Stimulated activated naive CD4-positive, alpha-beta T cell treated with Interleukin-2 at 50 U/mL for 16 hours (primary cell): Measurements from ENCODE around the gene ADCY3.

Source experiments
- DNase-seq: peaks from one replicate; lab custom pipeline; 2025; lab: John Stamatoyannopoulos, UW

Gene ADCY3

DNA sequence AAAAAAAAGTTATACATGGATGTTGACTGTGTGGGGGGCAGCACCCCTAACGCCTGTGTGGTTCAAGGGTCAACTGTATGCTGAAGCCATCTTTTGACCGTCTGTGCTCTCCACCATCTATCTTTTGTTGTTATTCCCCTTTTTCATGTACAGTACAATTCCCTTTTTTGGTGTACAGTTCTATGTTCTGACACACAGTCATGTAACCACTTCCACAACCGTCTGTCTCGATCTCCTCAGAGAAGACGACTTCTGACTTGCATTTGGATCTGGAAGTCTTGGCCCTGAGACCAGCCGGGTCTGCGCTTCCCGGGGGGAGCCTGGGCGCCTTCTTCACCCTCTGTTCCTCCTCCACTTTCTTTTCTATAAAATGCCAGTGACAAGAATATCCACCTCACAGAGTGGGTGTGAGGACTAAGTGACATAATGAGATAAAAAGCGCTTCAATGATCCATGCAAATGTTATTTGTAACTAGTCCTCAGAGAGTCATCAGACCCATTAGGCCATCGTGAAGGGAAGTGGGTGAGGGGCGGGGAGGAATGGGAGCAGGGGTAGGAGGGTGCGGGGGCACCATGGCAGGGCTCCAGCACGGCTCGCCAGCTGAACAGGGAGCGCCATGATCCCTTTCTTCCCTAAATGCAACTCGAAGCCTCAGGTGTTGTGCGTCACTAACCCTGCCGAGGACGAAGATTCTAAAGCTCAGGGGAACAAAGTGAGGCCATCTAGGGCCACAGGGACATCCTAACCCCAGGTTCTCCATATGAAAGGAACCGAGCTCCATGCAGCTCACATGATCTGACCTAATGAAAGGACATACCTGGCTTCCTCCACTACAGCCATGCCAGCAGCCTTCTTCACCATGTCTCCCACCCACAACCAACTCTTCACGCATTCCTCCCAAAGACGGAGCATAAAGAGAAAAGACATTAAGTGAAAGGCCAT lies 16.6 kb downstream of the ADCY3 start:
- no peak for DNase-seq

DNA sequence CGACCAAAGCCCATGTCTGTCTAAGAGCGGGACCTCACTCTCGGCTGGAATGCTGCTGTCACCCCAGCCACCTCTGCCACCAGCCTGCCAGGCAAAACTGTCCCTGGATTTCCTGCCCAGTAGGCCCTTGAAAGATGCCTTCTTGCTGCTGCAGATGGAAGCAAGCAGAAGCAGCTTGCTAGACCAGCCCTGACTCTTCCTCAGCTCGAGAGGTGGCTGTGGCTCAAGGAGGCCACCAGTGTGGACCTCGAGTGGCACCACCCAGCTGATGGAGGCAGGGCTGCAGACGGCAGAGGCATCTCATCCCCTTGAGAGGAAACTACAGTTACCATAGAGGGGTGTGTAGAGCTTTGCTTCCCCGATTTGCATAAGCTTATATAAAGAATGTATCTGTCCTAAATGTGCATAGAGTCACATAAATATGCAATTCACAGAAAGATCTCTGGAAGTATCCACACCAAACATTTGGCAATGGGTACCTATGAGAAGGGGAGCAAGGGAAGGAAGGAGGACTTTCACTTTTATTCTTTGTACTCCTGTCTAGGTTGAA lies 20.6 kb downstream of the ADCY3 start:
- no peak for DNase-seq

DNA sequence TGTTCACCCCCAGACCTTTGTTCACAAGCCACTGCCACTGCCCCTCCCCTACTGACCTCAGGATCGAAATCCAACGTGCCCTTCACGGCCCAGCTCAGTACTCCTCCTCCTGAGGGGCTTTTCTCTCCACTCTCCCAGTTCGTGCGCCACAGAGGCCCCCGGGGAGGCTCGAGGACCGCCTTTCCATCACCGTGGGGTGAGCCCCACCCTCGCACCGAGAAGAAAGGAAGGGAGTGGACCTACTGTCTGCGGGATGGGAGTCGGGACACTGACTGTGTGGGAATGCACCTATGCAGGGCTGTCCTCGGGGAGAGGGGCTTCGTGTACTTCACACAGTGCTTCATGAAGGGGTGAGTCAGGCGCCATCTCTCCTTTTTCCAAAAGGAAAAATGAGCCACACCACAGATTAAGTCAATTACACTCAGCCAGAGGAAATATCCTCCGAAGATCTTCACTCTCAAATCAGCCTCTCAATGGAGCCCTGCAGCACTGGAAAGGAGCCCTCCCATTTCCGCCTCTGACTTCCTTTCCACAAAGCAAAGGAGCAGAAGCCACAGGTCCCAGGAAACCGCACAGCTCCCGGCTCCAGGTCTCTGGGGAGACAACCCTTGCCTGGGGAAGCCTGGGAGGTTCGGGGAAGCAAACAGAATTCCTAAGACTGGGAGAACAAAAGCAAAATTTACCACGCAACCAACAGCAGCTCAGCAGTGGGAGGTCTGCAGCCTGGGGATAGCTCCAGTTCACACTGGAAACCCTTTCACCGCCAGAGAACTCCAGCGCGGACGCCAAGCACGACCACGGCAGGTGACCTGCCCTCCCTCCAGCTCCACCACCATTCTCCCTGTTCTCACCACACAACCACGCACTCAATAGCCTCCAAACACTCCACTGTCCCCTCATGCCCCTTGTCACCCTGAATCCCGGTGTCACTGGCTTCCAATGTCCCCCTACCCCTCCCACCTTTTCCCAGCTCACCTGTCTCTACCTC lies 21.6 kb downstream of the ADCY3 start:
- no peak for DNase-seq

DNA sequence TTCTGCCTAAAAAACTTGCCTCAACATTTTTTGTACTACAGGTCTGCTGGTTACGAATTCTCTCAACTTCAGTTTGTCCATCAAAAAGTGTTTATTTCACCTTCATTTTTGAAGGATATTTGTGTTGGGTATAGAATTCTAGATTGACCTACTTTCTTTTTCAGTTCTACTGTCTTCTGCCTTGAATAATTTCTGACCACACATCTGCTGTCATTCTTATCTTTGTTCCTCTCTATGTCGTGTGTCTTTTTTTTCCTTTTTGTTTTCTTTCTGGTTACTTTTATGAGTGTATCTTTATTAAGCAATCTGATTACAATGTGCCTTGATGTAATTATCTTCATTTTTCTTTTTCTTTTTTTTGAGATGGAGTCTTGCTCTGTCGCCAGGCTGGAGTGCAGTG lies 25.3 kb downstream of the ADCY3 start:
- no peak for DNase-seq

DNA sequence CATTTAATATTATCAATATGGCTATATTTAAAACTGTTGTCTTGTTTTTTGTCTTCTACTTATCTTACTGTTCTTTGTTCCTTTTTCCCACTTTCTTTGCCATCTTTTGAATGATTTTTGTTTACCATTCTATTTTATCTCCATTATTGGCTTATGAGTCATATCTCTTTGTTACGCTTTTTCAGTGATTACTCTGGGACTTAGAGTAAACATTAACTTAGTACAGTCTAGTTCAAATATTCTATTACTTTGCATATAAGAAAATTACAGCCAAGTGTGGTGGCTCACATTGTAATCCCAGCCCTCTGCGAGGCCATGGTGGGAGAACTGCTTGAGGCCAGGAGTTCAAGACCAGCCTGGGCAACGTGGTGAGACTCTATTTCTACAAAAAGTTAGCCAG lies 26.1 kb downstream of the ADCY3 start:
- DNase-seq, result no peak

DNA sequence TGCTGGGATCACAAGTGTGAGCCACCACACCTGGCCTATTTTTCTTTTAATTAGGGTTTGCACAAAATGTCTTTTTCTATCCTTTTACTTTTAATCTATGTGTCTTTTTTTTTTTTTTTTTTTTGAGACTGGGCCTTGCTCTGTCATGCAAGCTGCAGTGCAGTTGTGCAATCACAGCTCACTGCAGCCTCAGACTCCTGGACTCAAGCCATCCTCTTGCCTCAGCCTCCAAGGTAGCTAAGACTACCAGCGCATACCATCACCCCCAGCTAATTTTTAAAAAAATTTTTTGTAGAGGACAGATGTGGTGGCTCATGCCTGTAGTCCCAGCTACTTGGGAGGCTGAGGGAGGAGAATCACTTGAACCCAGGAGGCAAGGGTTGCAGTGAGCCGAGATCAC lies 27.1 kb downstream of the ADCY3 start:
- no peak for DNase-seq

DNA sequence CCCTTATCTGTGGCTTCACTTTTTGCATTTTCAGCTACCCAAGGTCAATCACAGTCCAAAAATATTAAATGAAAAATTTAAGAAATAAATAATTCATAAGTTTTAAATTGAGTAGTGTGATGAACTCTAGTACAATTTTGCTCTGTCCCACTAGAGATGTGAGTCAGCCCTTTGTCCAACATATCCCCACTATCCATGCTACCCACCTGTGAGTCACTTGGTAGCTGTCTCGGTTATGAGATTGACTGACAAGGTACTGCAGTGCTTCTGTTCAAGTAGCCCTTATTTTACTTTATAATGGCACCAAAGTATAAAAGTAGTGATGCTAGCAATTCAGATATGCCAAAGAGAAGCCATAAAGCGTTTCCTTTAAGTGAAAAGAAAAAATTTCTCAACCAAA lies 28.8 kb downstream of the ADCY3 start:
- DNase-seq, result no peak

DNA sequence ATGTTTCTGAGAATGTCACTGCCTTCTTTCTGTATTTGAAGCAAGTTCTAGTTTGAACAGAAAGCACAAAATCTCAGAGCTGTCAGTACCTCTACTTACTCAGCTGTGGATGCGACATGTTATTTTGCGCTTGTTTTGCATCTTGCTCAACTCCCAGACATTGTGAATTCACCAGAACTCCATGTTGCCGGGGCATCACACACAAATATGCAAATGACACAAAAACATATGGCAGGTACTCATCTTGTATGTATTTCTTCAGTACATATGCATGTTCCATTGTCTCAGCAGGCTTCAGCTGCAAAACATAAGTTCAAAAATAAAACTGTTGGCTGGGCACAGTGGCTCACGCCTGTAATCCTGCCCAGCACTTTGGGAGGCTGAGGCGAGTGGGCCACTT lies 30.8 kb downstream of the ADCY3 start:
- no peak for DNase-seq

DNA sequence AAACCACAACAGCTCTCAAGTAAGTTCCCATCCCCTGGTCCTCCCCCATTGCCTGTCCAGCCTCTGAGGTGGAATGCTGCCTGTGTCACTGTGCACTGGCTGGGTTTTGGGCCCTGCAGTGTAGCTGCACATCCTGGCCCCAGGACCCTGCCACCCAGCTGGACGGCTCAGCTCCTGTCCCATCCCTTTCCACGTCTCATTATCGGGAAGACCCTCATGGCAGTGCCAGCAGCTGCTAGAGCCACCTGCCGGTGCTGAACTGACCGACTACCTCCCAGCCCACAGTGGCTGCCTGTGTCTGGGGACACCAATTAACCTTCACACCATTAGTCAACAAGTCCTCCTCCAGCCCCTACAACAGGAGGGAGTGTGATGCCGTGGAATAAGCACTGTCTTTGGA lies 31.9 kb downstream of the ADCY3 start:
- no peak for DNase-seq

DNA sequence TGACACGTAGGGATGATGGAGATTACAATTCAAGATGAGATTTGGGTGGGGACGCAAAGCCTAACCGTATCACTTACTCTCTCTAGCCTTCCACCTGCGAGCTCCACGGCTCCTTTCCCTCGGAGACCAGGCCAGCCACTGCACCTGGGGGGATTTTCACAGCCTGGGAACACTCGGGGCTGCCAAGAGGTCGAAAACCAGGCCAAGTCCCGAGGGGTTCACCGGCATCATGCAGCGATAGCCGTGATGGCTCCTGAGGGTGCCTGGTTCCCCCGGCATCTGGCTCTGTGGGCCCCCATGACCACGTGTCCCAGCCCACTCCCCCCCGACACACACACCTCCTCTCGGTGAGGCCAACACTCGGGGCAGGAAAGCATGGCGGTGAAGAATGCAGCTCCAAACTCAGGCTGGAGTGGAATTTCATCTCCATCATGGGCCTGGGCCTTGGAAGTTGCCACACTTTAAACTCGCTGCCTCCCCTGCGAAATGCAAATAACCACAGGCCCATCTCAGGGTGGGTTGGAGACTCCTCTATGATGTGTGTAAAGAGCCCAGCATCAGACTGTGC lies 32.6 kb downstream of the ADCY3 start:
- no peak for DNase-seq

DNA sequence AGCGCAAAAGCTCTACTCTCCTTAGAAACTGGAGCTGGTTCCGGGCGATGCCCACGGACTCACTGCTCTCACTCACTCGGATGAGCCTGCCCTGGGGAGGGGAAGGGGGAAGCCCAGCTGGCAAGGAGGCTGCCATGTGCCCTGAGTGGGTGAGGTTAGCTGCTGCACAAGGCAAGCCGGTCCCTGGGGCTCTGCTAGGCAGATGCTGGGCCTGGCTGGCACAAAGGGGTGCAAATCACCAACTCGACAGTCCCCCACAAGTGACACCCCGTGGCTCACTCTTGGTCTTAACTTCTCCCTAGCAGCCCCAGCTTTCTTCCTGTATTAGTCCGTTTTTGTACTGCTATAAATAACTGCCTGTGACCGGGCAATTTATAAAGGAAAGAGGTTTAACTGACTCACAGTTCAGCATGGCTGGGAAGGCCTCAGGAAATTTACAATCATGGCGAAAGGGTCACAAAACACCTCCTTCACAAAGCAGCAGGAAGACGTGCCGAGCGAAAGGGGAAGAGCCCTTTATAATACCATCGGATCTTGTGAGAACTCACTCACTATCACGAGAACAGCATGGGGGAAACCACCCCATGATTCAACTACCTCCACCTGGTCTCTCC lies 33.2 kb downstream of the ADCY3 start:
- no peak for DNase-seq

DNA sequence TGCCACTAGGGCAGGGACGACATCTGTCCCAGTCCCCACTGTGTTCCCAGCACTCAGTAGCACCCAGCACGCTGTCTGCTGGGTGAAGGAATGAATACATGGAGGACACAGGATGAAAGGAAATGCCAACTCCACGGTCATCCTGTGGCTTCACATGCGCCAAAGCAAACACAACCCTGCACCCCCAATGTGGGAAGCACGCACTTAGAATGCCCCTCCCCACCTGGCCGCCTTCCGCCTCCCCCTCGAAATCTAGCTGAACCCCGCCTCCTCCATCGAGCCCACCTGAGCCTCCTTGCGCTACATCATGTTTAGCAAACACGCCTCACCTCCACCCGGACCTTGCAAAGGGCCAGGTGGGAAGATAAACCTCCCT lies 33.9 kb downstream of the ADCY3 start:
- no peak for DNase-seq

DNA sequence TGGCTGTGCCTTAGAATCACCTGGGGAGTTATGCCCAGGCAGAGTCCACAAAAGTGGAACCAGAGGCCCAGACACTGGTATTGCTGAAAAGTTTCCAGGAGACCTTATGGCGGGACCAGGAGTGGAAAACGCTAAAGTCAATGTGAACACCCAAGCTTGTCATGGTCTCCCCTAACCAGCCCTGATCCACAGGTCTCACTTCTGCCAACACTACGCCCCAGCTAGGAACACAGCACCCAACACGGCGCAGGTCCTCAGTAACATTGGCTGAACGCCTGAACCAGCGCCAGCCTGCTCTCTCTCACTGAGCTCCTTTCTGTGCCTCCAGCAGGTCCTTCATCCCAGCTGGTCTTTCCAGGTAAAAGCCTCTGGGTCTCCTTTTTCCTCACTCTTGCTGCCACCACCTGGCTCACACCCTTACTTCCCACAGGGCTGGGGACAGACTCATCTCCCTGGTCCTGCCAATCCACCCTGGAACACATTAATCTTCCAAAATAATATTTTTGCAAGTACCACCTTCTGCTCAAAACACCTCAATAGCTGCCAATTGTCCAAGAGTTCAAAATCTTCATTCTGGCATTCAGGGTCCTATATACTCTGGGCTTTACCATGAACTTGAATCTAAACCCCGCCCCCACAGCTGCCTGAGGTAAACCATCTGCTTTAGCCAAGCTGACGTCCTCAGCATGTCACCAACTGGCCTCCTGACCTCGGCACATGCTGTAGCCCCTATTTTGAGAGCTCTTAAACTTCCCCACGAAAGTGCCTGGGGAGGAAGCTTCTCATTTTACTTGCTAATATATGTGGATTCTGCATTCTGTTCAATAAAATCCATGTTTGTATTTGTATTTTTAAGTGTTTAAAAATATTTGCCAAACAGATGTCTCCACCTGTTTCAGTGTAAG lies 34.6 kb downstream of the ADCY3 start:
- no peak for DNase-seq

DNA sequence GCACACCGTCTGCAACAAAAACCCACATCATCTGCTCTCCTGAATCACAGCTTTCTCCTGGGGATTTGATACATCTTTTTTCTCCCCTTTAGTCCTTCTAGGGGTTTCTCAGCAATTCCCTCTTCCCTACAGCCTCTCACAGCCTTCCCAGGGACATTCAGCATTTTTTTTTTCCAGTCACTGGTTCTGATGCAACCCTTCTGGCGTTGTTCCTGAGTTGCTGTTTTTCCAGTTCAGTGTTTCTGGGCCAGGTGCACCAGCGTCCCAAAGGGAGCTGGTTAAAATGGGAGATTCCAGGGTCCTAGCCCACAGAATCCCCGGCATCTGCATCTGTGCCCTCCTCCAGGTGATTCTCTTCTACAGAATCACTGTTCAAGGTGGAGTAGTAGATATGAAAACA lies 36.1 kb downstream of the ADCY3 start:
- DNase-seq, result no peak

DNA sequence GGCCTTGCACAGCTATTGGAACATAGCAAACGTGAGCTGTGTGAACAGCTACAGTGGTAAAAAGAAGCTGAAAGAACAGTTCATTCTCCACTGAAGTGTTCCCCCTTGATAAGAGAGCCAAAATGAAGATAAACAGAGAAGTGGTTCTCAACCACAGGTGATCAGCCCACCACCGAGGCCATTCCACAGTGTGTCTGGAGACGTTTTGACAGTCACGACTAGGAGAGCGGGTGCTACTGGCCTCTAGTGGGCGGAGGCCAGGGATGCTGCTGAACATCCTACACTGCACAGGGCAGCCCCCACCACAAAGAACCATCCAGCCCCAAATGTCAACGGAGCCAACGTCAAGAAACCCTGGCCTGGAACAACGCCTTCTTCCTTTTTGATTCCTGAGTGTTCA lies 38.4 kb downstream of the ADCY3 start:
- DNase-seq, result no peak

DNA sequence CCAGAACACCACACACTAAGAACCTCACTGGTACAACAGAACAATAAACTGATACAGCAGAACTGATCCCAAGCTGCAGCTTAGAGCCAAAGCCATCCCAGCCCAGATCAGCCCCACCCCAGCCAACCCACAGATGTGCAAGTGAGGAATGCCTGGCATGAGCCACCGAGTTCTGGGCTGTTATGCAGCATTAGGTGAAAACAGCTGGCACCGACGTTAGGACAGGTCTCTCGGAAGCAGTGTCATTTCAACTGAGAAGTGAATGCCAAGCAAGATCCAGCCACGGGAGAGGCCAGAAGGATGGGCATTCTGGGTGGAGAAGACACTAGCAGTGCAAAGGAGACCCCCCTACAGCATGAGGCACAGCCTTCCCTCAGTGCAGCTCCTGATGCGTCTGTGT lies 38.9 kb downstream of the ADCY3 start:
- no peak for DNase-seq

DNA sequence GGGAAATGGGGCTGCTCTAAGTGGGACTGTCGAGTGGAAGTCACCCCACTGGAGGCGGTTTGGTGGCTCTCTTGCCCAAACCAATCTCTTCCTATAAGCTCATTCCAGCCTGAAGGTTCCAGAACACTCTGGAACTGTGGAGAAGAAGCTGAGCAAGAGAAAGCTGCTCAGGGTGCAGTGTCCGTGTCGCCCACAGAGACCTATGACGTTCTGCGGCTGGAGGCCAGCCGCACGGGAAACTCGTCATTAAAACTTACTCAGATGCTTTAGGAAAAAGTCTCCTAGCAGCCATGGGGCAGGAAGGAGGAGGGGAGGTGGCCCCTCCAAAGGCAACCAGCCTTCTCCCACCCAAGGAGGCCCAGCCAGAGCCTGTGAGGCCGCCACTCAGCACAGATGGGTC lies 41.7 kb downstream of the ADCY3 start:
- DNase-seq, result no peak

DNA sequence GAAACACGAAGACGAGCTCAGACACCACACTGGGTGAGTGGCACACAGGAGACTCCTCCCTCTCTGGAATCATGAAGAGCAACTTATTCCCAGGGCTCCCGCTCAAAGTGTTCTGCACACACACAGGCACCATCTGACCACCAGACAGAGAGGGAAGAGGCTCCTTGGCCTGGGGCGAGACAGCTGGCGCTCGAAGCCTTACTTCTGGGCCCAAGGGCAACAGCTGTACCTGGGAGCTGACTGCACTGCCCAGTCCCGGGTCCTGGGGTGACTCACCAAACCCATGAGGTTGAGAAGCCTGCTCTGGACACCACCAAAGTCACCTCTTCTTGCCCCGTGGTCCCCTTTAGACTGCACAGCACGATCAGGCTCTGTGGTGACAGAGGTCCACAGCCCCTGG lies 42.4 kb downstream of the ADCY3 start:
- DNase-seq, result no peak

DNA sequence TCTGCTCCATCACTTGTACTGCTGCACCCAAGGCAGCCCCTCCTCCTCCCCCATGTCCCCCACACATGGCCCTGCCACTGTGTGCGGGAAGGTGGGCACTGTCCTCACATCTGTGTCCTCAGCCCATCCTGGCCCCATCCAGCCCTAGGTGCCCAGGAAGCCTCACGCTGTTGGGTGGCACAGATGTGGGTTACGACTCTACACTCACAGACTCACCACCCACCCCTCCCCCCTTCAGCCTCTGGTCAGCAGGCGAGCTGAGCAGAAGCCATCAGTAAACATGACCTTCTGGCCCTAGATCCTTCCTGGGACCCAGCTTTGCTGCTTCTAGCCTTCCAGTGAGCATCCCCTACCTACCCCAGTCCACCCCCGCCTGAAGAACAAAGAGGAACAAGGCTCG lies 43.0 kb downstream of the ADCY3 start:
- DNase-seq, result no peak

DNA sequence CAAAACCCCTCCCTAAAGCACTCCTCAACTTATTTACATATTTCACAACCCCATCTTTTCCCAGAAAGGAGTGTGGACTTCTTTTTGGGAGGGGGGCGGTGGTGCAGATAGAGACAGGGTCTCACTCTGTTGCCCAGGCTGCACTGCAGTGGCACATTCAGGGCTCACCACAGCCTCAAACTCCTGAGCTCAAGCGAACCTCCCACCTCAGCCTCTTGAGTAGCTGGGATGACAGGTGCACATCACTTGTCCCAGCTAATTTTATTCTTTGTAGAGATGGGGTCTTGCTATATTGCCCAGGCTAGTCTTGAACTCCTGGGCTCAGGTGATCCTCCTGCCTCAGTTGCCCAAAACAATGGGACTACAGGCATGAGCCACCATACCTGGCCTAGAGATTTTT lies 44.1 kb downstream of the ADCY3 start:
- DNase-seq, result no peak

DNA sequence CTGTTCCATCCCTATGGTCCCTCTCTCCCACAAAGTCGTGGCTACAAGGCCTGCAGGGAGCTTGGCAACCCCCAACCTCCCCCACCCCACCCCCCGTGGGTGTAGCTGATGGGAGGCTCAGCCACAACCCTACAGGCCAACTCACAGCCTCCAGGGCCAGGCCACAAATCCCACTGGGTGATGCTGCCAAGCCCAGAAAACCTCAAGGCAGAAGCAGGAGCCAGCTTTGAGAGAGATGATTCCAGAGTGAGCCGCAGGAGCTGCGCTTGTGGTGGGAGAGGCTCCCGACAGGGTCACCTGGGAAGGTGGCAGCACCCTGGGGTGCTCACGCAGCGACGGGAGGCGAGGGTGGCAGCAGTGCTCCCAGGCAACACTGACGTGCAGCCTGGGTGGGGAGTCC lies 44.8 kb downstream of the ADCY3 start:
- no peak for DNase-seq
